T-helper 2 cell treated with Interferon-gamma antibody and Interleukin-4, amounts not matched to agents 100 ng/mL and 5 ng/mL, for 36 hours (primary cell): Measurements from ENCODE around the gene PDE3B. TPM values are rescaled to one million over a fixed set of nuclear protein-coding genes. Genes with fewer than 3 reads are reported as not detected.

Source experiments
- intact Hi-C: fragments of 100-400 bp; cut with micrococcal nuclease; formaldehyde crosslinking; loops from one replicate; pipeline ENCODE4 v1.15.1; 2023
- total RNA-seq: library from RNA; stranded (reverse); gene quantifications from 2 replicates; pipeline ENCODE4 v1.2.3, GENCODE V29; 2022

The PDE3B gene
- total RNA-seq, 1 donor from 2014 or later, result 103 TPM

- intact Hi-C loops, result loop anchor here (1.0 to 10.0 kb wide), 7 partner anchors 65 to 1446 kb away; partner anchors contain the start of genes BTBD10 and FAR1
Measured at GRCh38 chr11:14908214-14908880, 264.7 kb downstream of the PDE3B start.

- intact Hi-C loops, result no loop called here
Measured at GRCh38 chr11:14914536-14914935, 270.9 kb downstream of the PDE3B start.

DNA sequence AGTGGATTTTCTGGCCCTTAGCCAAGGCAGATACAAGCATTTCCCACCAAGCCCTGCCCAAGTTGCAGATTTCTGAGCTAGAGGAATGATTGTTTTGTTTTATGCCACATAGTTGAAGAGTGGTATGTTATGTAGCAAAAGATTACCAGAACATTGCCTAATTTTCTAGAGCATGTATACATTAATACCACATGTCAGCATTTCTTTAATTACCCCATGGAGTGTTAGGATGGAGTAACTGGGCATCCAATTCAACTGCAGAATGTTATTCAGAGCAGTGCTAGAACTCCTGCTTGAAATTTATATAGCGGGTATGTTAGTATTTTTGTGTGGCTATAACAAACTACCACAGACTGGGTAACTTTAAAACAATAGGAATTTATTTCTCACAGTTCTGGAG lies 272.8 kb downstream of the PDE3B start:
- intact Hi-C loops, result no loop called here

Other genes with a start within 250 kb of the PDE3B start
- 100 and 101 TPM in 2 replicates for gene COPB1, start 144.0 kb upstream of the PDE3B start, total RNA-seq
- 238 and 248 TPM in 2 replicates for gene PSMA1, start 123.4 kb upstream of the PDE3B start, total RNA-seq
- 15.3 and 15.4 TPM in 2 replicates for gene CYP2R1, start 248.4 kb downstream of the PDE3B start, total RNA-seq